22Rv1 (cell line): ENCODE results near the gene ERCC6.

Source experiments
- CTCF ChIP-seq: fragments of 450-650 bp; IDR thresholded peaks from 2 replicates; pipeline ENCODE4 v1.5.1; 2017; ENCODE audit warnings: mild to moderate bottlenecking
- ZFX ChIP-seq: fragments of 450-650 bp; IDR thresholded peaks from 2 replicates; pipeline ENCODE4 v1.6.1; 2017; ENCODE audit warnings: antibody characterized with exemption, borderline replicate concordance

GRCh38 chr10:49488056-49488717, 50.7 kb downstream of the ERCC6 start:
- TF ChIP-seq CTCF (no peak), ZFX (no peak)
